NB4 (cell line): Measurements from ENCODE around the gene TCN2.

Experiments
- CTCF ChIP-seq: IDR thresholded peaks from one replicate; pipeline ENCODE4 v1.5.1; 2012; ENCODE audit warnings: low read depth, low read length
- MAX ChIP-seq: IDR thresholded peaks from 2 replicates; pipeline ENCODE4 v1.6.1; 2011; ENCODE audit warnings: low read depth, low read length
- MYC ChIP-seq: IDR thresholded peaks from 2 replicates; pipeline ENCODE4 v1.6.1; 2011; ENCODE audit warnings: low read depth, low read length
- POLR2A ChIP-seq: IDR thresholded peaks from 2 replicates; pipeline ENCODE4 v1.6.1; 2011; ENCODE audit warnings: mild to moderate bottlenecking; ENCODE audit not compliant: insufficient read length; ENCODE audit errors: extremely low read depth

- TF ChIP-seq POLR2A = no peak
- TF ChIP-seq CTCF = no peak
- TF ChIP-seq MYC = no peak
- no peak for TF ChIP-seq MAX
Measured at GRCh38 chr22:30655532-30655931, 48.6 kb downstream of the TCN2 start.
